ENCODE data around the gene JMJD8.

JMJD8 gene

GRCh38 chr16:726438-727290 lies 42.5 kb upstream of the JMJD8 start, which contains the start of the genes CCDC78 and HAGHL:
Gene CCDC78 (minus strand): TSS chr16:726443. CDS start chr16:726367, 76 bp downstream.
Gene HAGHL (plus strand): TSS chr16:727106. CDS start chr16:727510, 404 bp downstream.
- peak within 1 kb of the TSS; percentile 24 for H3K27ac ChIP-seq
- H3K27me3 ChIP-seq (replicated peaks) = no peaks in the 10 kb centered on the region
- in situ Hi-C loops (cut with HindIII; ENCODE audit: low pct_ligation_motif_present, low sequenced_read_pairs) = no loop called here
- H3K36me3 ChIP-seq (replicated peaks) = peaks cover 2% of the 10 kb centered on the region
- DNase-seq = no peak
- no peak for TF ChIP-seq CTCF (IDR thresholded peaks at IDR 0.05; ENCODE audit: low read depth, low read length, missing control alignments)
- peak within 1 kb of the TSS; percentile 67 for H3K4me3 ChIP-seq (ENCODE audit: low read depth, low read length)

- Histone ChIP-seq H3K36me3 (replicated peaks) (peaks cover 2% of the 10 kb centered on the region), H3K27me3 (replicated peaks) (no peaks in the 10 kb centered on the region), H3K4me3 (ENCODE audit: low read depth, low read length) (no peak overlapping the region), H3K27ac (no peak overlapping the region)
- no peak for DNase-seq
- in situ Hi-C loops (cut with HindIII; ENCODE audit: low pct_ligation_motif_present, low sequenced_read_pairs) = no loop called here
- no peak for TF ChIP-seq CTCF (IDR thresholded peaks at IDR 0.05; ENCODE audit: low read depth, low read length, missing control alignments)
These were observed 42.0 kb upstream of the JMJD8 start for GRCh38 chr16:726188-726437.

- in situ Hi-C loops (cut with HindIII; ENCODE audit: low pct_ligation_motif_present, low sequenced_read_pairs) = no loop called here
- H3K27ac ChIP-seq = no peak overlapping the region
- H3K36me3 ChIP-seq (replicated peaks) = peaks cover 2% of the 10 kb centered on the region
- H3K27me3 ChIP-seq (replicated peaks) = no peaks in the 10 kb centered on the region
- no peak for TF ChIP-seq CTCF (IDR thresholded peaks at IDR 0.05; ENCODE audit: low read depth, low read length, missing control alignments)
- DNase-seq = no peak
- H3K4me3 ChIP-seq (ENCODE audit: low read depth, low read length) = no peak overlapping the region
These were observed 41.5 kb upstream of the JMJD8 start for GRCh38 chr16:725463-726187.

- Histone ChIP-seq H3K27ac (no peak overlapping the region), H3K36me3 (replicated peaks) (peaks cover 2% of the 10 kb centered on the region), H3K4me3 (ENCODE audit: low read depth, low read length) (no peak overlapping the region), H3K27me3 (replicated peaks) (no peaks in the 10 kb centered on the region)
- in situ Hi-C loops (cut with HindIII; ENCODE audit: low pct_ligation_motif_present, low sequenced_read_pairs) = no loop called here
- DNase-seq = no peak
- no peak for TF ChIP-seq CTCF (IDR thresholded peaks at IDR 0.05; ENCODE audit: low read depth, low read length, missing control alignments)
These were observed 40.9 kb upstream of the JMJD8 start for GRCh38 chr16:725041-725376.

- H3K27ac ChIP-seq = no peak overlapping the region
- H3K27me3 ChIP-seq (replicated peaks) = no peaks in the 10 kb centered on the region
- peaks cover 2% of the 10 kb centered on the region for H3K36me3 ChIP-seq (replicated peaks)
- H3K4me3 ChIP-seq (ENCODE audit: low read depth, low read length) = no peak overlapping the region
- no peak for TF ChIP-seq CTCF (IDR thresholded peaks at IDR 0.05; ENCODE audit: low read depth, low read length, missing control alignments)
- in situ Hi-C loops (cut with HindIII; ENCODE audit: low pct_ligation_motif_present, low sequenced_read_pairs) = loop anchor here (25.0 kb wide), 1 partner anchor 263 kb away; the partner anchor contains the start of gene SOX8
- DNase-seq = no peak
These were observed 40.3 kb upstream of the JMJD8 start for GRCh38 chr16:724188-725040.
